Ascending aorta (tissue), 2 donors: ENCODE measurements around the gene BABAM2. TPM values are rescaled to one million over a fixed set of nuclear protein-coding genes. Genes with fewer than 3 reads are reported as not detected.

Experiments used
- DNase-seq, 2 donors: peaks; one replicate each; pipeline ENCODE4 v3.0.0-alpha.2; 2019; ENCODE audit warnings: low spot score in 2 of 2
- H3K27ac ChIP-seq, 2 donors: fragments of 200-600 bp; sonication (generic); one replicate each; pipeline ENCODE4 v1.5.1; 2016 to 2017; ENCODE audit warnings: mild to moderate bottlenecking in 1 of 2
- H3K27me3 ChIP-seq: fragments of 200-600 bp; sonication (generic); one replicate; pipeline ENCODE4 v1.5.1; 2017
- H3K36me3 ChIP-seq, 2 donors: fragments of 200-600 bp; sonication (generic); one replicate each; pipeline ENCODE4 v1.5.1; 2016
- H3K4me1 ChIP-seq, 2 donors: fragments of 200-600 bp; sonication (generic); one replicate each; pipeline ENCODE4 v1.5.1; 2016 to 2017; ENCODE audit warnings: mild to moderate bottlenecking in 1 of 2
- H3K4me3 ChIP-seq, 2 donors: fragments of 200-600 bp; sonication (generic); one replicate each; pipeline ENCODE4 v1.5.1; 2016 to 2017; ENCODE audit warnings: mild to moderate bottlenecking in 1 of 2
- H3K9me3 ChIP-seq, 2 donors: fragments of 200-600 bp; sonication (generic); one replicate each; pipeline ENCODE4 v1.5.1; 2016
- CTCF ChIP-seq, 3 experiments: fragments of 200-600 bp in 2 of 3; fragments of 450-650 bp in 1 of 3; sonication (generic) in 2 of 3; IDR thresholded peaks; one replicate each; pipeline ENCODE4 v1.5.1; 2016 to 2019; ENCODE audit warnings: antibody characterized with exemption in 3 of 3, mild to moderate bottlenecking in 1 of 3, moderate library complexity in 1 of 3
- intact Hi-C: fragments of 100-400 bp; cut with DNase I; formaldehyde crosslinking; loops from one replicate; pipeline ENCODE4 v1.15.1; 2023
- total RNA-seq: library from RNA; depleted of rRNA; stranded (reverse); fragments of >200 nt; gene quantifications from one replicate; pipeline ENCODE4 v1.1.0, GENCODE V29; 2016

Gene BABAM2
- total RNA-seq, 1 donor from 2014 or later, result 19.6 TPM

- Histone ChIP-seq H3K27ac (no peak overlapping the region), H3K9me3 (no peaks in the 10 kb centered on the region), H3K4me3 (no peak overlapping the region), H3K27me3 (no peaks in the 10 kb centered on the region), H3K4me1 (no peaks in the 10 kb centered on the region), H3K36me3 (no peaks in the 10 kb centered on the region)
- DNase-seq, result no peak
- intact Hi-C loops, result no loop called here
- no peak for TF ChIP-seq CTCF (IDR thresholded peaks at IDR 0.05)
Measured at GRCh38 chr2:28067602-28068001, 177.1 kb downstream of the BABAM2 start.

GRCh38 chr2:28068088-28068487, 177.6 kb downstream of the BABAM2 start:
- no peak overlapping the region for H3K4me3 ChIP-seq
- no peaks in the 10 kb centered on the region for H3K4me1 ChIP-seq
- no peak for TF ChIP-seq CTCF (IDR thresholded peaks at IDR 0.05)
- no peak overlapping the region for H3K27ac ChIP-seq
- no peaks in the 10 kb centered on the region for H3K36me3 ChIP-seq
- H3K9me3 ChIP-seq, result no peaks in the 10 kb centered on the region
- H3K27me3 ChIP-seq, result no peaks in the 10 kb centered on the region
- intact Hi-C loops, result no loop called here
- DNase-seq, result no peak

GRCh38 chr2:28068527-28068926, 178.0 kb downstream of the BABAM2 start:
- Histone ChIP-seq H3K27ac (no peak overlapping the region), H3K4me3 (no peak overlapping the region), H3K9me3 (no peaks in the 10 kb centered on the region), H3K4me1 (no peaks in the 10 kb centered on the region), H3K36me3 (no peaks in the 10 kb centered on the region), H3K27me3 (no peaks in the 10 kb centered on the region)
- TF ChIP-seq CTCF (IDR thresholded peaks at IDR 0.05), result no peak
- no peak for DNase-seq
- intact Hi-C loops, result no loop called here

- no peak overlapping the region for H3K4me3 ChIP-seq
- no peaks in the 10 kb centered on the region for H3K4me1 ChIP-seq
- intact Hi-C loops, result no loop called here
- H3K27me3 ChIP-seq, result no peaks in the 10 kb centered on the region
- TF ChIP-seq CTCF (IDR thresholded peaks at IDR 0.05), result no peak
- no peaks in the 10 kb centered on the region for H3K9me3 ChIP-seq
- no peak overlapping the region for H3K27ac ChIP-seq
- H3K36me3 ChIP-seq, result no peaks in the 10 kb centered on the region
- no peak for DNase-seq
Measured at GRCh38 chr2:28071221-28071620, 180.7 kb downstream of the BABAM2 start.

- intact Hi-C loops, result no loop called here
- no peak for TF ChIP-seq CTCF (IDR thresholded peaks at IDR 0.05)
- no peak for DNase-seq
Measured at GRCh38 chr2:28074137-28074536, 183.6 kb downstream of the BABAM2 start.

GRCh38 chr2:28080911-28081310, 190.4 kb downstream of the BABAM2 start:
- TF ChIP-seq CTCF (IDR thresholded peaks at IDR 0.05), result no peak

More at GRCh38 chr2:28074137-28074536, 183.6 kb downstream of the BABAM2 start:
- Histone ChIP-seq H3K27ac (no peak overlapping the region), H3K9me3 (no peaks in the 10 kb centered on the region), H3K4me1 (no peaks in the 10 kb centered on the region), H3K27me3 (no peaks in the 10 kb centered on the region), H3K4me3 (no peak overlapping the region), H3K36me3 (no peaks in the 10 kb centered on the region)

More at GRCh38 chr2:28080911-28081310, 190.4 kb downstream of the BABAM2 start:
- H3K9me3 ChIP-seq, result no peaks in the 10 kb centered on the region
- intact Hi-C loops, result no loop called here
- H3K4me1 ChIP-seq, result peaks cover 0 to 19% of the 10 kb centered on the region in 2 donors
- H3K36me3 ChIP-seq, result no peaks in the 10 kb centered on the region
- H3K27ac ChIP-seq, result peak overlapping the region; percentile 69 to 87
- peak in 1 of 2 donors; percentile 67 for DNase-seq
- H3K4me3 ChIP-seq, result peak overlapping the region in 1 of 2 donors; percentile 18
- H3K27me3 ChIP-seq, result no peaks in the 10 kb centered on the region
